DOHH2 (cell line): Measurements from ENCODE around the gene ORM1.

Source experiments
- H3F3A ChIP-seq: fragments of 200-600 bp; sonication (generic), shearing (Covaris generic); 2 replicates; pipeline ENCODE4 v1.6.0; 2016; ENCODE audit warnings: antibody characterized with exemption, mild to moderate bottlenecking; ENCODE audit not compliant: control insufficient read depth, insufficient read depth
- H3K27ac ChIP-seq: fragments of 200-600 bp; sonication (generic); 2 replicates; pipeline ENCODE4 v1.5.1; 2014; ENCODE audit warnings: low read depth, mild to moderate bottlenecking, low read length, moderate library complexity
- H3K27me3 ChIP-seq: fragments of 200-600 bp; sonication (generic); 2 replicates; pipeline ENCODE4 v1.6.1; 2014; ENCODE audit warnings: mild to moderate bottlenecking, low read length, mixed read lengths; ENCODE audit not compliant: control insufficient read depth
- H3K36me3 ChIP-seq: fragments of 200-600 bp; sonication (generic); 2 replicates; pipeline ENCODE4 v1.6.1; 2014; ENCODE audit warnings: mild to moderate bottlenecking, low read length, moderate library complexity, mixed read lengths; ENCODE audit not compliant: control insufficient read depth
- H3K4me1 ChIP-seq: fragments of 200-600 bp; sonication (generic); 2 replicates; pipeline ENCODE4 v1.6.1; 2014; ENCODE audit warnings: mild to moderate bottlenecking, low read length, mixed read lengths; ENCODE audit not compliant: control insufficient read depth
- H3K4me2 ChIP-seq: fragments of 200-600 bp; sonication (generic); 2 replicates; pipeline ENCODE4 v1.6.0; 2014; ENCODE audit warnings: mild to moderate bottlenecking, low read length, moderate library complexity
- H3K4me3 ChIP-seq: fragments of 200-600 bp; sonication (generic); 2 replicates; pipeline ENCODE4 v1.5.1; 2014; ENCODE audit warnings: mild to moderate bottlenecking, low read length, mixed read lengths
- H3K79me2 ChIP-seq: fragments of 200-600 bp; sonication (generic); 2 replicates; pipeline ENCODE4 v1.6.1; 2014; ENCODE audit warnings: mild to moderate bottlenecking, low read length, mixed read lengths; ENCODE audit not compliant: control insufficient read depth
- H3K9me2 ChIP-seq: fragments of 200-600 bp; sonication (generic); replicated peaks from 2 replicates; pipeline ENCODE4 v1.6.1; 2014; ENCODE audit warnings: mild to moderate bottlenecking, low read length, mixed read lengths; ENCODE audit not compliant: control insufficient read depth
- H3K9me3 ChIP-seq: fragments of 200-600 bp; sonication (generic); 2 replicates; pipeline ENCODE4 v1.6.1; 2014; ENCODE audit warnings: antibody characterized with exemption, low read length, mixed read lengths; ENCODE audit not compliant: control insufficient read depth, insufficient read depth
- H4K20me1 ChIP-seq: fragments of 200-600 bp; sonication (generic); 2 replicates; pipeline ENCODE4 v1.6.0; 2014; ENCODE audit warnings: low read depth, mild to moderate bottlenecking, antibody characterized with exemption, low read length, moderate library complexity; ENCODE audit not compliant: control insufficient read depth, insufficient read depth
- EZH2phosphoT487 ChIP-seq: fragments of 200-600 bp; sonication (generic); IDR thresholded peaks from 2 replicates; pipeline ENCODE4 v1.6.1; 2017; ENCODE audit warnings: borderline replicate concordance, mild to moderate bottlenecking, antibody characterized with exemption, low read length, moderate library complexity, mixed read lengths
- TF ChIP-seq, protein P1 (sequence below): fragments of 200-600 bp; sonication (generic); IDR thresholded peaks from one replicate; pipeline ENCODE4 v1.5.1; 2014; ENCODE audit warnings: antibody characterized with exemption, mild to moderate bottlenecking, low read depth, low read length; ENCODE audit not compliant: poor library complexity, severe bottlenecking

The ORM1 gene

DNA sequence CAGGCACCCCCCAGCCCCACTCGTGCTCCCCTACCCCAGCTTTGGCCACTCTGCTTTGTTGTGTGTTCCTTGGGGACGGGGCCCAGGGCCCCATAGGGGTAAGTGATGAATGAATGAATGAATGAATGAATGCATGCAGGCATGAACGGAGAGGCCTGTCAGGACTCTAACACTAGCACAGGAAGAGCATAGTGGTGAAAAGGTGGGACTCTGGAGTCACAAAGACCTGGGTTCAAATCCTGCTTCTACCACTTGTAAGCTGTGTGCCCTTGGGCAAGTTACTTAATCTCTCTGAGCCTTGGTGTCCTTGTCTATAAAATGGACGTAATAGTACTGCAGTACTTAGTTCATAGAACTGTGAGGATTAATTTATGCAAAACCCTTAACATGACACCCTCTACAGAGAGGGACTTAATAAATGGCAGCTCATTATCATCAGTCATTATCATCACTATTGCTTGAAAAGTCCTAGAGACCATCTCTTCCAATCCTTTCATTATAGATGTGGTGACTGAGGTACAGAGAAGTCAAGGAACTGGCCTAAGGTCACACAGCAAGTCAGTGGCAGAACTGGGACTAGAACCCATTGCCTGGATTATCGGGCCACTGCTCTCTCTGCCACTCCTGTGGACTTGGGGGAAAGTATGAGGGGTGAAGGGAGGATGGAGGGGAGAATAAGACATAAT lies 20.0 kb downstream of the ORM1 start:
- H3K27me3 ChIP-seq: no peaks in the 10 kb centered on the region
- no peak for TF ChIP-seq EZH2phosphoT487
- TF ChIP-seq, protein P1, sequence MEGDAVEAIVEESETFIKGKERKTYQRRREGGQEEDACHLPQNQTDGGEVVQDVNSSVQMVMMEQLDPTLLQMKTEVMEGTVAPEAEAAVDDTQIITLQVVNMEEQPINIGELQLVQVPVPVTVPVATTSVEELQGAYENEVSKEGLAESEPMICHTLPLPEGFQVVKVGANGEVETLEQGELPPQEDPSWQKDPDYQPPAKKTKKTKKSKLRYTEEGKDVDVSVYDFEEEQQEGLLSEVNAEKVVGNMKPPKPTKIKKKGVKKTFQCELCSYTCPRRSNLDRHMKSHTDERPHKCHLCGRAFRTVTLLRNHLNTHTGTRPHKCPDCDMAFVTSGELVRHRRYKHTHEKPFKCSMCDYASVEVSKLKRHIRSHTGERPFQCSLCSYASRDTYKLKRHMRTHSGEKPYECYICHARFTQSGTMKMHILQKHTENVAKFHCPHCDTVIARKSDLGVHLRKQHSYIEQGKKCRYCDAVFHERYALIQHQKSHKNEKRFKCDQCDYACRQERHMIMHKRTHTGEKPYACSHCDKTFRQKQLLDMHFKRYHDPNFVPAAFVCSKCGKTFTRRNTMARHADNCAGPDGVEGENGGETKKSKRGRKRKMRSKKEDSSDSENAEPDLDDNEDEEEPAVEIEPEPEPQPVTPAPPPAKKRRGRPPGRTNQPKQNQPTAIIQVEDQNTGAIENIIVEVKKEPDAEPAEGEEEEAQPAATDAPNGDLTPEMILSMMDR: no peak
- no peak overlapping the region for H3K4me3 ChIP-seq
- H3F3A ChIP-seq: peaks cover 15% of the 10 kb centered on the region
- no peaks in the 10 kb centered on the region for H3K9me3 ChIP-seq
- H3K4me1 ChIP-seq: no peaks in the 10 kb centered on the region
- H3K27ac ChIP-seq: no peak overlapping the region
- H3K9me2 ChIP-seq: no peaks in the 10 kb centered on the region
- no peaks in the 10 kb centered on the region for H4K20me1 ChIP-seq
- 0 out of 2 replicates have a peak, but pooled peaks cover 3% of the 10 kb centered on the region for H3K79me2 ChIP-seq
- no peak overlapping the region for H3K4me2 ChIP-seq
- H3K36me3 ChIP-seq: peaks cover 95% of the 10 kb centered on the region

GRCh38 chr9:114343471-114344187 lies 20.7 kb downstream of the ORM1 start:
- TF ChIP-seq EZH2phosphoT487: no peak
- TF ChIP-seq, protein P1: no peak
- Histone ChIP-seq H3K9me2 (no peaks in the 10 kb centered on the region), H3K4me1 (no peaks in the 10 kb centered on the region), H3K4me3 (no peak overlapping the region), H3K9me3 (no peaks in the 10 kb centered on the region), H3K36me3 (peaks cover 95% of the 10 kb centered on the region), H3K27ac (no peak overlapping the region), H3K79me2 (no peaks in the 10 kb centered on the region), H3K4me2 (no peak overlapping the region), H3K27me3 (no peaks in the 10 kb centered on the region), H3F3A (peaks cover 15% of the 10 kb centered on the region), H4K20me1 (no peaks in the 10 kb centered on the region)

DNA sequence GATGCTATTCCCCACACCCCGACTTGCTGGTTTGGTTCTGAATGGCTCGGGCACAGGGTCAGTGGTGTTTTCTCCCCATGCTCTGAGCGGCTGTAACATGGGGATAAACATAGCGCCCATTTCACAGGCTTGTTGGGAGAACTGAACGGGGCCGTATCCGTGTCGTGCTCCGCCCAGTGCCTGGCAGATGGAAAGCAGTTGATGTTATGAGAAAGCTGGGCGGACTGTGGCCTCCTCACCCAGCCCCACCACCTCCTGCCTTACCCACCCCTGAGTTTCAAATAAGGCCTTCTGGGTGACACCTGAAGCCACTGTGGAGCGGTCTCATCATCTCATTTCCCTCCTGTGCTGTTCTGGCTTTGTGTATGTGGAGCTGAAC lies 21.3 kb downstream of the ORM1 start:
- H3K36me3 ChIP-seq: peaks cover 95% of the 10 kb centered on the region
- TF ChIP-seq EZH2phosphoT487: no peak
- TF ChIP-seq, protein P1: no peak

More for the DNA sequence above, 21.3 kb downstream of the ORM1 start:
- H3K4me2 ChIP-seq: no peak overlapping the region
- H3K9me3 ChIP-seq: no peaks in the 10 kb centered on the region
- peaks cover 15% of the 10 kb centered on the region for H3F3A ChIP-seq
- no peaks in the 10 kb centered on the region for H3K27me3 ChIP-seq
- H3K4me1 ChIP-seq: peaks cover under 1% of the 10 kb centered on the region
- no peaks in the 10 kb centered on the region for H4K20me1 ChIP-seq
- H3K9me2 ChIP-seq: no peaks in the 10 kb centered on the region
- no peaks in the 10 kb centered on the region for H3K79me2 ChIP-seq
- H3K27ac ChIP-seq: no peak overlapping the region
- no peak overlapping the region for H3K4me3 ChIP-seq
